SU-DHL-6 (cell line): ENCODE measurements around the gene SRXN1.

Source experiments
- EZH2phosphoT487 ChIP-seq: fragments of 200-600 bp; sonication (generic), shearing (Covaris generic); conservative IDR thresholded peaks from 2 replicates; pipeline ENCODE4 v1.6.1; 2018; ENCODE audit warnings: mild to moderate bottlenecking, antibody characterized with exemption, low read length, moderate library complexity, mixed read lengths
- TF ChIP-seq, protein P1 (sequence below): fragments of 200-600 bp; sonication (generic); IDR thresholded peaks from one replicate; pipeline ENCODE4 v1.5.1; 2017; ENCODE audit warnings: antibody characterized with exemption, mild to moderate bottlenecking, low read length, moderate library complexity; ENCODE audit not compliant: insufficient read depth, poor library complexity, severe bottlenecking

GRCh38 chr20:621125-621756 is 31.8 kb downstream of the SRXN1 start:
- no peak for TF ChIP-seq EZH2phosphoT487
- TF ChIP-seq, protein P1, sequence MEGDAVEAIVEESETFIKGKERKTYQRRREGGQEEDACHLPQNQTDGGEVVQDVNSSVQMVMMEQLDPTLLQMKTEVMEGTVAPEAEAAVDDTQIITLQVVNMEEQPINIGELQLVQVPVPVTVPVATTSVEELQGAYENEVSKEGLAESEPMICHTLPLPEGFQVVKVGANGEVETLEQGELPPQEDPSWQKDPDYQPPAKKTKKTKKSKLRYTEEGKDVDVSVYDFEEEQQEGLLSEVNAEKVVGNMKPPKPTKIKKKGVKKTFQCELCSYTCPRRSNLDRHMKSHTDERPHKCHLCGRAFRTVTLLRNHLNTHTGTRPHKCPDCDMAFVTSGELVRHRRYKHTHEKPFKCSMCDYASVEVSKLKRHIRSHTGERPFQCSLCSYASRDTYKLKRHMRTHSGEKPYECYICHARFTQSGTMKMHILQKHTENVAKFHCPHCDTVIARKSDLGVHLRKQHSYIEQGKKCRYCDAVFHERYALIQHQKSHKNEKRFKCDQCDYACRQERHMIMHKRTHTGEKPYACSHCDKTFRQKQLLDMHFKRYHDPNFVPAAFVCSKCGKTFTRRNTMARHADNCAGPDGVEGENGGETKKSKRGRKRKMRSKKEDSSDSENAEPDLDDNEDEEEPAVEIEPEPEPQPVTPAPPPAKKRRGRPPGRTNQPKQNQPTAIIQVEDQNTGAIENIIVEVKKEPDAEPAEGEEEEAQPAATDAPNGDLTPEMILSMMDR = no peak
